Uterus (tissue), 4 donors: ENCODE data around the gene IDH3B. TPM values are rescaled to one million over a fixed set of nuclear protein-coding genes. Genes with fewer than 3 reads are reported as not detected.
"Not testable (repeated sequence)": the region's sequence is repeated elsewhere in the genome, so short reads cannot be mapped to it uniquely, and the experiment has no call there.

Experiments
- DNase-seq, 2 donors: peaks; one replicate each; pipeline ENCODE4 v3.0.0-alpha.2; 2019 to 2020
- H3K27ac ChIP-seq, 2 donors: fragments of 200-600 bp; sonication (generic); 1 replicate in 1 of 2; 2 replicates in 1 of 2; pipeline ENCODE4 v1.5.1; 2016 to 2018
- H3K27me3 ChIP-seq, 2 donors: fragments of 200-600 bp; sonication (generic); one replicate each; pipeline ENCODE4 v1.5.1; 2018 to 2019; ENCODE audit warnings: control low read depth in 1 of 2
- H3K36me3 ChIP-seq, 2 donors: fragments of 200-600 bp; sonication (generic); one replicate each; pipeline ENCODE4 v1.5.1; 2019; ENCODE audit warnings: control low read depth in 1 of 2
- H3K4me1 ChIP-seq, 2 donors: fragments of 200-600 bp; sonication (generic); one replicate each; pipeline ENCODE4 v1.5.1; 2018 to 2019; ENCODE audit warnings: control low read depth in 1 of 2
- H3K4me3 ChIP-seq, 2 donors: fragments of 200-600 bp; sonication (generic); 1 replicate in 1 of 2; 2 replicates in 1 of 2; pipeline ENCODE4 v1.5.1; 2018 to 2019; ENCODE audit warnings: mild to moderate bottlenecking in 1 of 2
- H3K9me3 ChIP-seq, 2 donors: fragments of 200-600 bp; sonication (generic); one replicate each; pipeline ENCODE4 v1.5.1; 2019; ENCODE audit warnings: control low read depth in 1 of 2
- CTCF ChIP-seq, 4 experiments: fragments of 200-600 bp in 2 of 4; fragments of 450-650 bp in 2 of 4; sonication (generic) in 2 of 4; IDR thresholded peaks; one replicate each; pipeline ENCODE4 v1.5.1; 2016 to 2019; ENCODE audit warnings: antibody characterized with exemption in 4 of 4, mild to moderate bottlenecking in 2 of 4, moderate library complexity in 1 of 4
- POLR2A ChIP-seq, 2 donors: fragments of 450-650 bp; IDR thresholded peaks; one replicate each; pipeline ENCODE4 v1.6.1; 2016; ENCODE audit warnings: antibody characterized with exemption in 2 of 2, mild to moderate bottlenecking in 1 of 2, moderate library complexity in 1 of 2
- intact Hi-C: fragments of 100-400 bp; cut with DNase I; formaldehyde crosslinking; loops from one replicate; pipeline ENCODE4 v1.15.1; 2023; ENCODE audit warnings: low total_unique reads
- total RNA-seq, 4 donors: library from RNA; depleted of rRNA in 3 of 4; stranded (reverse); fragments of >200 nt in 3 of 4; gene quantifications; one replicate each; pipeline versions ENCODE4 v1.1.0 to v1.2.4, GENCODE V29; 2014 to 2023
- donor health status: DM: yes; HTN: yes; CAD: no.

IDH3B gene
- total RNA-seq, 4 donors from 2014 or later, result 33.8 to 220 (median 83.7) TPM

- no peaks in the 10 kb centered on the region for H3K9me3 ChIP-seq
- no peaks in the 10 kb centered on the region for H3K36me3 ChIP-seq
- no peak overlapping the region for H3K4me3 ChIP-seq
- H3K27me3 ChIP-seq, result no peaks in the 10 kb centered on the region
- H3K4me1 ChIP-seq, result peaks cover 0 to 10% of the 10 kb centered on the region in 2 donors
- DNase-seq, result no peak
- no peak overlapping the region for H3K27ac ChIP-seq
- intact Hi-C loops, result no loop called here
- TF ChIP-seq CTCF (IDR thresholded peaks at IDR 0.05) (no peak), POLR2A (IDR thresholded peaks at IDR 0.05) (no peak)
These were observed 33.8 kb upstream of the IDH3B start for GRCh38 chr20:2697768-2698167.

- Histone ChIP-seq H3K36me3 (no peaks in the 10 kb centered on the region), H3K27me3 (no peaks in the 10 kb centered on the region), H3K9me3 (no peaks in the 10 kb centered on the region), H3K4me3 (no peak overlapping the region), H3K4me1 (peaks cover 0 to 10% of the 10 kb centered on the region in 2 donors), H3K27ac (no peak overlapping the region)
- no peak for TF ChIP-seq POLR2A (IDR thresholded peaks at IDR 0.05)
- TF ChIP-seq CTCF (IDR thresholded peaks at IDR 0.05), result no peak
- no peak for DNase-seq
- intact Hi-C loops, result no loop called here
These were observed 32.6 kb upstream of the IDH3B start for GRCh38 chr20:2696646-2697045.

GRCh38 chr20:2695984-2696525 lies 32.0 kb upstream of the IDH3B start:
- H3K27me3 ChIP-seq, H3K9me3 ChIP-seq, DNase-seq, H3K36me3 ChIP-seq, H3K27ac ChIP-seq, intact Hi-C loops, H3K4me3 ChIP-seq: not testable (repeated sequence)
- H3K4me1 ChIP-seq, result peaks cover 0 to 10% of the 10 kb centered on the region in 2 donors

- Histone ChIP-seq H3K36me3 (no peaks in the 10 kb centered on the region), H3K27ac (no peak overlapping the region), H3K27me3 (no peaks in the 10 kb centered on the region), H3K4me1 (peaks cover 0 to 10% of the 10 kb centered on the region in 2 donors), H3K4me3 (no peak overlapping the region), H3K9me3 (no peaks in the 10 kb centered on the region)
- TF ChIP-seq CTCF (IDR thresholded peaks at IDR 0.05), result no peak
- TF ChIP-seq POLR2A (IDR thresholded peaks at IDR 0.05), result no peak
- intact Hi-C loops, result no loop called here
- DNase-seq, result no peak
These were observed 31.4 kb upstream of the IDH3B start for GRCh38 chr20:2695206-2695983.

GRCh38 chr20:2694519-2694918 lies 30.5 kb upstream of the IDH3B start:
- TF ChIP-seq CTCF (IDR thresholded peaks at IDR 0.05), result no peak
- no peak for TF ChIP-seq POLR2A (IDR thresholded peaks at IDR 0.05)
- no peak overlapping the region for H3K27ac ChIP-seq

More at GRCh38 chr20:2694519-2694918, 30.5 kb upstream of the IDH3B start:
- Histone ChIP-seq H3K27me3 (no peaks in the 10 kb centered on the region), H3K36me3 (no peaks in the 10 kb centered on the region), H3K9me3 (no peaks in the 10 kb centered on the region), H3K4me3 (no peak overlapping the region), H3K4me1 (peaks cover 0 to 10% of the 10 kb centered on the region in 2 donors)
- intact Hi-C loops, result no loop called here
- no peak for DNase-seq
